Measurements from ENCODE around the gene SERPINA12. TPM values are rescaled to one million over a fixed set of nuclear protein-coding genes. Genes with fewer than 3 reads are reported as not detected.

SERPINA12 gene
- total and polyA plus RNA-seq, 2 of the 13 experiments (the other 11 are each of a cell fraction or from before 2014, with no cell fraction given) = 0.08 TPM; not detected in 1

GRCh38 chr14:94462763-94463572 is 46.3 kb downstream of the SERPINA12 start (continued):
- TF ChIP-seq HOMEZ (CRISPR knock-in tag; IDR thresholded peaks at IDR 0.05; ENCODE audit: low read depth) = peak; percentile 48; the same call in 1 of the 2 replicates
- peak; percentile 59; the same call in 1 of the 2 replicates for TF ChIP-seq HOXA3 (CRISPR knock-in tag; IDR thresholded peaks at IDR 0.05)
- TF ChIP-seq ZNF737 (CRISPR knock-in tag; IDR thresholded peaks at IDR 0.05; ENCODE audit: borderline replicate concordance) = no peak
- peak; percentile 48; the same call in 1 of the 2 replicates for TF ChIP-seq REPIN1 (CRISPR knock-in tag; IDR thresholded peaks at IDR 0.05; ENCODE audit: borderline replicate concordance, low read depth)
- TF ChIP-seq ZNF264 (CRISPR knock-in tag; IDR thresholded peaks at IDR 0.05) = peak; percentile 54; the same call in 1 of the 2 replicates
- TF ChIP-seq ATAD3A (CRISPR knock-in tag; IDR thresholded peaks at IDR 0.05) = no peak
- TF ChIP-seq ZSCAN5A (CRISPR knock-in tag; IDR thresholded peaks at IDR 0.05; ENCODE audit: borderline replicate concordance) = 0 out of 2 replicates have a peak, but pooled peaks have one; percentile 25
- TF ChIP-seq MEF2D (CRISPR knock-in tag; IDR thresholded peaks at IDR 0.05) = peak; percentile 35; the same call in 1 of the 2 replicates
- no peak for TF ChIP-seq MAFF (IDR thresholded peaks at IDR 0.05; ENCODE audit: low read depth, low read length)
- TF ChIP-seq, protein P1, sequence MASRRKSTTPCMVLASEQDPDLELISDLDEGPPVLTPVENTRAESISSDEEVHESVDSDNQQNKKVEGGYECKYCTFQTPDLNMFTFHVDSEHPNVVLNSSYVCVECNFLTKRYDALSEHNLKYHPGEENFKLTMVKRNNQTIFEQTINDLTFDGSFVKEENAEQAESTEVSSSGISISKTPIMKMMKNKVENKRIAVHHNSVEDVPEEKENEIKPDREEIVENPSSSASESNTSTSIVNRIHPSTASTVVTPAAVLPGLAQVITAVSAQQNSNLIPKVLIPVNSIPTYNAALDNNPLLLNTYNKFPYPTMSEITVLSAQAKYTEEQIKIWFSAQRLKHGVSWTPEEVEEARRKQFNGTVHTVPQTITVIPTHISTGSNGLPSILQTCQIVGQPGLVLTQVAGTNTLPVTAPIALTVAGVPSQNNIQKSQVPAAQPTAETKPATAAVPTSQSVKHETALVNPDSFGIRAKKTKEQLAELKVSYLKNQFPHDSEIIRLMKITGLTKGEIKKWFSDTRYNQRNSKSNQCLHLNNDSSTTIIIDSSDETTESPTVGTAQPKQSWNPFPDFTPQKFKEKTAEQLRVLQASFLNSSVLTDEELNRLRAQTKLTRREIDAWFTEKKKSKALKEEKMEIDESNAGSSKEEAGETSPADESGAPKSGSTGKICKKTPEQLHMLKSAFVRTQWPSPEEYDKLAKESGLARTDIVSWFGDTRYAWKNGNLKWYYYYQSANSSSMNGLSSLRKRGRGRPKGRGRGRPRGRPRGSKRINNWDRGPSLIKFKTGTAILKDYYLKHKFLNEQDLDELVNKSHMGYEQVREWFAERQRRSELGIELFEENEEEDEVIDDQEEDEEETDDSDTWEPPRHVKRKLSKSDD (CRISPR knock-in tag; IDR thresholded peaks at IDR 0.05; ENCODE audit: low read depth) = no peak
- no peak for TF ChIP-seq MLXIP (CRISPR knock-in tag; IDR thresholded peaks at IDR 0.05; ENCODE audit: borderline replicate concordance)
- TF ChIP-seq MIXL1 (CRISPR knock-in tag; IDR thresholded peaks at IDR 0.05) = peak; percentile 20; the same call in 1 of the 2 replicates
- TF ChIP-seq, protein P2, sequence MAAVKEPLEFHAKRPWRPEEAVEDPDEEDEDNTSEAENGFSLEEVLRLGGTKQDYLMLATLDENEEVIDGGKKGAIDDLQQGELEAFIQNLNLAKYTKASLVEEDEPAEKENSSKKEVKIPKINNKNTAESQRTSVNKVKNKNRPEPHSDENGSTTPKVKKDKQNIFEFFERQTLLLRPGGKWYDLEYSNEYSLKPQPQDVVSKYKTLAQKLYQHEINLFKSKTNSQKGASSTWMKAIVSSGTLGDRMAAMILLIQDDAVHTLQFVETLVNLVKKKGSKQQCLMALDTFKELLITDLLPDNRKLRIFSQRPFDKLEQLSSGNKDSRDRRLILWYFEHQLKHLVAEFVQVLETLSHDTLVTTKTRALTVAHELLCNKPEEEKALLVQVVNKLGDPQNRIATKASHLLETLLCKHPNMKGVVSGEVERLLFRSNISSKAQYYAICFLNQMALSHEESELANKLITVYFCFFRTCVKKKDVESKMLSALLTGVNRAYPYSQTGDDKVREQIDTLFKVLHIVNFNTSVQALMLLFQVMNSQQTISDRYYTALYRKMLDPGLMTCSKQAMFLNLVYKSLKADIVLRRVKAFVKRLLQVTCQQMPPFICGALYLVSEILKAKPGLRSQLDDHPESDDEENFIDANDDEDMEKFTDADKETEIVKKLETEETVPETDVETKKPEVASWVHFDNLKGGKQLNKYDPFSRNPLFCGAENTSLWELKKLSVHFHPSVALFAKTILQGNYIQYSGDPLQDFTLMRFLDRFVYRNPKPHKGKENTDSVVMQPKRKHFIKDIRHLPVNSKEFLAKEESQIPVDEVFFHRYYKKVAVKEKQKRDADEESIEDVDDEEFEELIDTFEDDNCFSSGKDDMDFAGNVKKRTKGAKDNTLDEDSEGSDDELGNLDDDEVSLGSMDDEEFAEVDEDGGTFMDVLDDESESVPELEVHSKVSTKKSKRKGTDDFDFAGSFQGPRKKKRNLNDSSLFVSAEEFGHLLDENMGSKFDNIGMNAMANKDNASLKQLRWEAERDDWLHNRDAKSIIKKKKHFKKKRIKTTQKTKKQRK (IDR thresholded peaks at IDR 0.05; ENCODE audit: low read length) = no peak
- no peak for TF ChIP-seq ZNF101 (CRISPR knock-in tag; IDR thresholded peaks at IDR 0.05; ENCODE audit: borderline replicate concordance, low read depth)
- TF ChIP-seq FOXK1 (CRISPR knock-in tag; IDR thresholded peaks at IDR 0.05; ENCODE audit: borderline replicate concordance, low read depth) = 0 out of 2 replicates have a peak, but pooled peaks have one; percentile 51
- no peak for TF ChIP-seq ZNF850 (CRISPR knock-in tag; conservative IDR thresholded peaks at IDR 0.05)

Data from HepG2 (cell line).